ENCODE measurements around the gene OVCH1. TPM values are rescaled to one million over a fixed set of nuclear protein-coding genes. Genes with fewer than 3 reads are reported as not detected.

Gene OVCH1
- total RNA-seq, 1 donor = 0.27 TPM

DNA sequence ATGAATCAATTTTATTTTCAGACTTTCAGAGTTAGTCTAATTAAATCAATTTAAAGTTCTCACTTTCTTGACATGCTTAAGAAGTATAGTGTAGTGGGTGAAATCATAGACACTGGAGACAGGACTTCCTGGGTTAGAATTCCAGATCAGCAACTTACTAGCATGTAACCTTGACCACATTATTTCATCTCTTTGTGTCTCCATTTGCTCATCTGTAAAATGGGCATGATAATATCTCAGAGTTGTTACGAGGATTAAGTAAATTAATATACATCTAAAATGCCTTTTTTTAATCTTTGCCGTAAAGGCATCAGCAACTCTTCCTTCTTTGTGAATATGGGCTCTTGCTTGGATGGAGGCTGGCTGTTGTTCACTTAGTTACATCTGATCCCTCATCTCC is 115.2 kb downstream of the OVCH1 start:
- DNase-seq (ENCODE audit: low read depth) = no peak
- TF ChIP-seq, protein P1, sequence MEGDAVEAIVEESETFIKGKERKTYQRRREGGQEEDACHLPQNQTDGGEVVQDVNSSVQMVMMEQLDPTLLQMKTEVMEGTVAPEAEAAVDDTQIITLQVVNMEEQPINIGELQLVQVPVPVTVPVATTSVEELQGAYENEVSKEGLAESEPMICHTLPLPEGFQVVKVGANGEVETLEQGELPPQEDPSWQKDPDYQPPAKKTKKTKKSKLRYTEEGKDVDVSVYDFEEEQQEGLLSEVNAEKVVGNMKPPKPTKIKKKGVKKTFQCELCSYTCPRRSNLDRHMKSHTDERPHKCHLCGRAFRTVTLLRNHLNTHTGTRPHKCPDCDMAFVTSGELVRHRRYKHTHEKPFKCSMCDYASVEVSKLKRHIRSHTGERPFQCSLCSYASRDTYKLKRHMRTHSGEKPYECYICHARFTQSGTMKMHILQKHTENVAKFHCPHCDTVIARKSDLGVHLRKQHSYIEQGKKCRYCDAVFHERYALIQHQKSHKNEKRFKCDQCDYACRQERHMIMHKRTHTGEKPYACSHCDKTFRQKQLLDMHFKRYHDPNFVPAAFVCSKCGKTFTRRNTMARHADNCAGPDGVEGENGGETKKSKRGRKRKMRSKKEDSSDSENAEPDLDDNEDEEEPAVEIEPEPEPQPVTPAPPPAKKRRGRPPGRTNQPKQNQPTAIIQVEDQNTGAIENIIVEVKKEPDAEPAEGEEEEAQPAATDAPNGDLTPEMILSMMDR (IDR thresholded peaks at IDR 0.05; ENCODE audit: insufficient read depth, low read length) = no peak
- no peak overlapping the region for H3K4me3 ChIP-seq (ENCODE audit: low read depth, low read length)

DNA sequence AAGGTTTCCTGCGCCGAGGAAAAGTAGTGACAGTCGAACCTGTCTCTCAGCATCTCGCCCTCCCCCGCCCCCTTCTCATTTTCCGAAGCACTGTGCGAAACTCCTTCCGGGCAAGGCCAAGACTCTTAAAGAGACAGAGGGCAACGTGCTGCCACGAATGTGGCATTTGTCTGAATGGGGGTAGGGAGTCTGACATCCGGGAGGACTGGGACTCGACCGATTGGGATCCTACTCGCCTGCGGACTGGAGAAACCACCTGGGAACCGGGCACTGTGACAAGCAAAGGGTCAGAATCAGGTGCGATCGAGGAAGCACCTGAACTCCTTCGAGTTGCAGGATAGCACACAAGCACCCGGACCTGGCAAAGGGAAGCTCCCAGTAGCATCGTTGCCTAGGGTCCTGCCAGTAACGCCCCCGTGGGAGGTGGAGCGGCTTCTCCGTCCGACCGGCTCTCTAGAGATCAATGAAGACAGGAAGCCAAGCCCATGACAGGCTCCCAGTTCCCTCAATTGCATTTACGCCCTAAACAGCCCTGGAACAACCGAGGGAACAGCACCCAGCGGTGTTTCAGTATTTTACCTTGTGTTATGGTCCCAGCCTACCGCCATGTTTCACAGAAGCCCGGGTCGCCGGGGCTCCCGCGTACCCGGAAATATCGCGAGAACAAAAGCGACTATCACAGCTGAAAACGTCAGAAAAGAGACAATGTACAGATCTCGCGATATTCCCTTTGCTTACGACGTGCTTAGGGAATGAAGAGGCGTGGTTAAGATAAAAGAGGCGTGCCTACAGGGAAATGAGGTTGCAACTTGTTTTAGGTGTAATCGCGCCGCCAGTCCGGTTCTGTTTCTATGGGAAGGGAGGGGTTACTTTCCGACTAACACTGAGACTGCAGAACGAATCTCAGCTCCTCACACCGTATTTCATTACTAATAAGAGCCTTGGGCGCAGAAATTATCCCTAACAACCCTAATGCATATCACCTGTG is 116.7 kb downstream of the OVCH1 start, which contains the start of gene ERGIC2:
ERGIC2 (minus strand) TSS at position 637 of the 988 bp plus-strand sequence. CDS start 9,539 bp downstream, outside the sequence.
- TF ChIP-seq, protein P1 (IDR thresholded peaks at IDR 0.05; ENCODE audit: insufficient read depth, low read length) = no peak
- DNase-seq (ENCODE audit: low read depth) = peak; percentile 100
- H3K4me3 ChIP-seq (ENCODE audit: low read depth, low read length) = peak within 1 kb of the TSS; percentile 100

Other genes with a start within 250 kb of the OVCH1 start
- 13.2 and 112 TPM in 2 replicates for gene ERGIC2, start 116.5 kb downstream of the OVCH1 start, total RNA-seq (ENCODE audit: low replicate concordance)